ENCODE data around the gene GUCD1.

- TF ChIP-seq CTCF (IDR thresholded peaks at IDR 0.05) (no peak), POLR2A (IDR thresholded peaks at IDR 0.05) (no peak)
Measured at GRCh38 chr22:24515027-24515338, 40.0 kb downstream of the GUCD1 start.

All from lower leg skin (tissue), 3 donors.